ENCODE measurements around the gene MTTP.

MTTP gene

GRCh38 chr4:99571883-99572282 lies 2.7 kb upstream of the MTTP start:
- Histone ChIP-seq H3K9ac (ENCODE audit: low read depth, low read length) (no peak overlapping the region), H3K27me3 (ENCODE audit: control insufficient read depth, insufficient read depth, low read length) (no peaks in the 10 kb centered on the region), H3K4me1 (ENCODE audit: control insufficient read depth, insufficient read depth, low read length) (peaks cover 9% of the 10 kb centered on the region), H3K36me3 (ENCODE audit: control insufficient read depth, insufficient read depth, low read length) (no peaks in the 10 kb centered on the region), H3K4me3 (ENCODE audit: low read depth, low read length) (no peak overlapping the region), H3K9me3 (ENCODE audit: control insufficient read depth, insufficient read depth, low read length) (no peaks in the 10 kb centered on the region)

- H3K27me3 ChIP-seq (ENCODE audit: control insufficient read depth, insufficient read depth, low read length): no peaks in the 10 kb centered on the region
- H3K4me1 ChIP-seq (ENCODE audit: control insufficient read depth, insufficient read depth, low read length): peaks cover 9% of the 10 kb centered on the region
- H3K9me3 ChIP-seq (ENCODE audit: control insufficient read depth, insufficient read depth, low read length): no peaks in the 10 kb centered on the region
Observed at GRCh38 chr4:99572527-99573240, 1.9 kb upstream of the MTTP start.

GRCh38 chr4:99573735-99574368 lies 772 bp upstream of the MTTP start:
- H3K36me3 ChIP-seq (ENCODE audit: control insufficient read depth, insufficient read depth, low read length): no peaks in the 10 kb centered on the region
- H3K27me3 ChIP-seq (ENCODE audit: control insufficient read depth, insufficient read depth, low read length): no peaks in the 10 kb centered on the region
- H3K9me3 ChIP-seq (ENCODE audit: control insufficient read depth, insufficient read depth, low read length): no peaks in the 10 kb centered on the region
- H3K4me3 ChIP-seq (ENCODE audit: low read depth, low read length): no peak overlapping the region
- H3K4me1 ChIP-seq (ENCODE audit: control insufficient read depth, insufficient read depth, low read length): peaks cover 9% of the 10 kb centered on the region
- no peak overlapping the region for H3K9ac ChIP-seq (ENCODE audit: low read depth, low read length)

More at GRCh38 chr4:99572527-99573240, 1.9 kb upstream of the MTTP start:
- H3K4me3 ChIP-seq (ENCODE audit: low read depth, low read length): no peak overlapping the region
- no peak overlapping the region for H3K9ac ChIP-seq (ENCODE audit: low read depth, low read length)
- H3K36me3 ChIP-seq (ENCODE audit: control insufficient read depth, insufficient read depth, low read length): no peaks in the 10 kb centered on the region

GRCh38 chr4:99578714-99579113 lies 4.1 kb downstream of the MTTP start:
- Histone ChIP-seq H3K36me3 (ENCODE audit: control insufficient read depth, insufficient read depth, low read length) (no peaks in the 10 kb centered on the region), H3K4me3 (ENCODE audit: low read depth, low read length) (no peak overlapping the region), H3K4me1 (ENCODE audit: control insufficient read depth, insufficient read depth, low read length) (peaks cover 9% of the 10 kb centered on the region), H3K27me3 (ENCODE audit: control insufficient read depth, insufficient read depth, low read length) (no peaks in the 10 kb centered on the region), H3K9ac (ENCODE audit: low read depth, low read length) (no peak overlapping the region), H3K9me3 (ENCODE audit: control insufficient read depth, insufficient read depth, low read length) (no peaks in the 10 kb centered on the region)

- Histone ChIP-seq H3K9me3 (ENCODE audit: control insufficient read depth, insufficient read depth, low read length) (no peaks in the 10 kb centered on the region), H3K4me3 (ENCODE audit: low read depth, low read length) (no peak overlapping the region), H3K36me3 (ENCODE audit: control insufficient read depth, insufficient read depth, low read length) (no peaks in the 10 kb centered on the region), H3K4me1 (ENCODE audit: control insufficient read depth, insufficient read depth, low read length) (no peaks in the 10 kb centered on the region), H3K27me3 (ENCODE audit: control insufficient read depth, insufficient read depth, low read length) (no peaks in the 10 kb centered on the region), H3K9ac (ENCODE audit: low read depth, low read length) (no peak overlapping the region)
Observed at GRCh38 chr4:99585516-99585915, 10.9 kb downstream of the MTTP start.

GRCh38 chr4:99586322-99586721 lies 11.7 kb downstream of the MTTP start:
- no peak overlapping the region for H3K4me3 ChIP-seq (ENCODE audit: low read depth, low read length)
- H3K4me1 ChIP-seq (ENCODE audit: control insufficient read depth, insufficient read depth, low read length): no peaks in the 10 kb centered on the region
- no peak overlapping the region for H3K9ac ChIP-seq (ENCODE audit: low read depth, low read length)
- no peaks in the 10 kb centered on the region for H3K27me3 ChIP-seq (ENCODE audit: control insufficient read depth, insufficient read depth, low read length)
- no peaks in the 10 kb centered on the region for H3K9me3 ChIP-seq (ENCODE audit: control insufficient read depth, insufficient read depth, low read length)
- H3K36me3 ChIP-seq (ENCODE audit: control insufficient read depth, insufficient read depth, low read length): no peaks in the 10 kb centered on the region

- Histone ChIP-seq H3K9me3 (ENCODE audit: control insufficient read depth, insufficient read depth, low read length) (no peaks in the 10 kb centered on the region), H3K4me1 (ENCODE audit: control insufficient read depth, insufficient read depth, low read length) (no peaks in the 10 kb centered on the region), H3K27me3 (ENCODE audit: control insufficient read depth, insufficient read depth, low read length) (no peaks in the 10 kb centered on the region), H3K4me3 (ENCODE audit: low read depth, low read length) (no peak overlapping the region), H3K9ac (ENCODE audit: low read depth, low read length) (no peak overlapping the region), H3K36me3 (ENCODE audit: control insufficient read depth, insufficient read depth, low read length) (no peaks in the 10 kb centered on the region)
Observed at GRCh38 chr4:99586797-99587196, 12.2 kb downstream of the MTTP start.

GRCh38 chr4:99587309-99587708 lies 12.7 kb downstream of the MTTP start:
- Histone ChIP-seq H3K4me3 (ENCODE audit: low read depth, low read length) (no peak overlapping the region), H3K4me1 (ENCODE audit: control insufficient read depth, insufficient read depth, low read length) (no peaks in the 10 kb centered on the region), H3K27me3 (ENCODE audit: control insufficient read depth, insufficient read depth, low read length) (no peaks in the 10 kb centered on the region), H3K9me3 (ENCODE audit: control insufficient read depth, insufficient read depth, low read length) (no peaks in the 10 kb centered on the region), H3K9ac (ENCODE audit: low read depth, low read length) (no peak overlapping the region), H3K36me3 (ENCODE audit: control insufficient read depth, insufficient read depth, low read length) (no peaks in the 10 kb centered on the region)

GRCh38 chr4:99587803-99588202 lies 13.2 kb downstream of the MTTP start:
- no peaks in the 10 kb centered on the region for H3K27me3 ChIP-seq (ENCODE audit: control insufficient read depth, insufficient read depth, low read length)
- H3K9ac ChIP-seq (ENCODE audit: low read depth, low read length): no peak overlapping the region
- no peaks in the 10 kb centered on the region for H3K36me3 ChIP-seq (ENCODE audit: control insufficient read depth, insufficient read depth, low read length)
- no peak overlapping the region for H3K4me3 ChIP-seq (ENCODE audit: low read depth, low read length)
- H3K4me1 ChIP-seq (ENCODE audit: control insufficient read depth, insufficient read depth, low read length): no peaks in the 10 kb centered on the region
- no peaks in the 10 kb centered on the region for H3K9me3 ChIP-seq (ENCODE audit: control insufficient read depth, insufficient read depth, low read length)

- Histone ChIP-seq H3K9ac (ENCODE audit: low read depth, low read length) (no peak overlapping the region), H3K9me3 (ENCODE audit: control insufficient read depth, insufficient read depth, low read length) (no peaks in the 10 kb centered on the region), H3K27me3 (ENCODE audit: control insufficient read depth, insufficient read depth, low read length) (no peaks in the 10 kb centered on the region), H3K36me3 (ENCODE audit: control insufficient read depth, insufficient read depth, low read length) (no peaks in the 10 kb centered on the region), H3K4me1 (ENCODE audit: control insufficient read depth, insufficient read depth, low read length) (no peaks in the 10 kb centered on the region), H3K4me3 (ENCODE audit: low read depth, low read length) (no peak overlapping the region)
Observed at GRCh38 chr4:99591757-99592156, 17.1 kb downstream of the MTTP start.

- Histone ChIP-seq H3K27me3 (ENCODE audit: control insufficient read depth, insufficient read depth, low read length) (no peaks in the 10 kb centered on the region), H3K4me1 (ENCODE audit: control insufficient read depth, insufficient read depth, low read length) (no peaks in the 10 kb centered on the region), H3K4me3 (ENCODE audit: low read depth, low read length) (no peak overlapping the region)
Observed at GRCh38 chr4:99593781-99594641, 19.4 kb downstream of the MTTP start.

More at GRCh38 chr4:99593781-99594641, 19.4 kb downstream of the MTTP start:
- no peaks in the 10 kb centered on the region for H3K9me3 ChIP-seq (ENCODE audit: control insufficient read depth, insufficient read depth, low read length)
- H3K9ac ChIP-seq (ENCODE audit: low read depth, low read length): no peak overlapping the region
- H3K36me3 ChIP-seq (ENCODE audit: control insufficient read depth, insufficient read depth, low read length): no peaks in the 10 kb centered on the region

Measured in iPS-15b (cell line).